ENCODE data around the gene ENO2.
"Not testable (repeated sequence)": the region's sequence is repeated elsewhere in the genome, so short reads cannot be mapped to it uniquely, and the experiment has no call there.

- TF ChIP-seq CTCF (IDR thresholded peaks at IDR 0.05; ENCODE audit: low read depth, low read length); EZH2phosphoT487 (IDR thresholded peaks at IDR 0.05; ENCODE audit: low read depth): not testable (repeated sequence)
Measured at GRCh38 chr12:6892683-6893082, 21.7 kb upstream of the ENO2 start.

Measured in OCI-LY3 (cell line).